ENCODE results near the gene GRK1.

GRCh38 chr13:113646376-113646775 lies 20.6 kb upstream of the GRK1 start:
- TF ChIP-seq CTCF (IDR thresholded peaks at IDR 0.05; ENCODE audit: poor library complexity) (no peak), EZH2phosphoT487 (IDR thresholded peaks at IDR 0.05; ENCODE audit: low read depth, severe bottlenecking, unreplicated experiment) (no peak), EZH2 (IDR thresholded peaks at IDR 0.05; ENCODE audit: borderline replicate concordance) (no peak)

Measured in hepatocyte (in vitro differentiated cells).